CD4-positive, alpha-beta T cell treated with Interleukin-2 at 100 ng/mL for 4 hours (primary cell): ENCODE data around the gene NCBP2L.

Experiments used
- DNase-seq: peaks from one replicate; pipeline ENCODE4 v3.0.0-alpha.2; 2020; ENCODE audit warnings: low spot score

The NCBP2L gene

DNA sequence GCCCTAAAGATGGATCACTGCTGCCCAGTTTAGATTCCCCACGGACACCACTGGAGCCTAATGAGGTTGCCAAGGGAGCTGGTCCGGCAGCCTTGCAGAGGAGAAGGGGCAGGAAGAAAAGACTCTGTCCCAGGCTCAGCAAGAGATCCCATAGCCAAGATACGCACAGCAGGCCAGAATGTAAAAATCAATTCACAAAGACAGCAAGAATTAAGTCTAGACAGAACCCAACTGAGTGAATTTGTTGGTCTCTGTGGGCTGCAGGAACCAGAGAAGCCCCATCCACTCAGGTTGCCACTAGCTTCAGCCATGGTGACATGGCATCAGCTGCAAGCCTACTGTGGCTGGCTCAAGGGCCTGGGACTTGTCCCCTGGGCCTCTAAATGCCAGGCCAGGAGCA lies 24.8 kb upstream of the NCBP2L start:
- no peak for DNase-seq

DNA sequence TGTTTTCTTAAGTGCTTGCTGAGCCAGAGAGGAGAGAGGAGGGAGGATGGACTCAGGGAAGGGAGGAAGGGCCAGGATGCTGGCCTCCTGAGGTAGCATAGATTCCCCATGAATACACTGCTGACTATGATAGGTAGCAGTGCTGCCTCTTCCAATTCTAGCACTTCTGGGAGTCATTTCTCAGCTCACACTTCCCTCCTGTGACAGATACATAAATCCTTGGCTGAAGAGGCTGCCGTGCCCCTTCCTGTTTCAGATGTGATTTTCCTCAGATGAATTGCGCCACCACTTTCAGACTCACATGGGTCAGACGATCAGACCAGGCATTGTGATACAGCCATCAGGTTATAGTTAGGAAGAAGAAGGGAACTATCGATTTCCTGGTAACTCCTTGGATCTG lies 24.3 kb upstream of the NCBP2L start:
- DNase-seq, result no peak

DNA sequence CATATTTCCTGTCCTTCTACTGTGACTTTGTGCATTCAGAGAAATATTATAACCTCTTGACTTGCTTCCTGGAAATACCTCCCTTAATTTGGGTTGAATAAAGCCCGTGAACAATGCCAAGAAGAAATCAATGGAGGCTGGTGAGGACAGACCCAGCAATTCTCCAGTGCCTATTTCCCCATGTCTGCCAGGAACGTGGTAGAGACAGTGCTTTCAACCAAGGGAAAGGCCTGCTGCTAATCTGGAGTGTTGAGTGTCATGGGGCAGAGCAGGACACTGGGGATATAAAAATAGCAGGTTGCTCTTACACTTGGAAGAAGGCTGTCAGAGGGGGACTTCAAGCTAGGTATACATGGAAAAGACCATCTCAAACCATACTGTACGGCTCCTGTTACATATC lies 21.8 kb upstream of the NCBP2L start:
- DNase-seq, result no peak

DNA sequence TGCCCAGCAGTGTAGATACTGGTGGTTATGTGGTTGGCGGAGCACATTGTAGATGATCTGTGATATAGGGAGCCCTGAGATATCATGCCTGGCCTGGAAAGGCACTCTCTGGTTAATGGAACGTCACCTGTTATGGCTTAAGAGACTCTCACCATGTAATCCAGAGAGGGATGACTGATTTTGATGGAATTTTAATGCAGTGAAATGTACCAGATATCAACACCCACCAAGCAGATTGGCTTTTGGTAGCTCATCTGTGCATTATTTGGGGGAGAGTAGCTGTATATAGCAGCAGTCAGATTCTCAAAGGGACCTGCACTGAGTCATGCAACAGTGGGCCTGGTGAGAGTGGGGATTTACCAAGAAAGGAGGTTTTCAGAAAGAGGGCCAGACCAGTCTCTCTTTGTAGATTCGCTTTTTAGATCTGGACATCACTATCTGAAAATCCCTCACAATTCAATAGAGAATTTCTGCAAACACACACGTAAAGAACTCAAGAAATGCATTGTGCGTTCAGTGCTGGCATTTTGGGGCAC lies 19.2 kb upstream of the NCBP2L start:
- no peak for DNase-seq

DNA sequence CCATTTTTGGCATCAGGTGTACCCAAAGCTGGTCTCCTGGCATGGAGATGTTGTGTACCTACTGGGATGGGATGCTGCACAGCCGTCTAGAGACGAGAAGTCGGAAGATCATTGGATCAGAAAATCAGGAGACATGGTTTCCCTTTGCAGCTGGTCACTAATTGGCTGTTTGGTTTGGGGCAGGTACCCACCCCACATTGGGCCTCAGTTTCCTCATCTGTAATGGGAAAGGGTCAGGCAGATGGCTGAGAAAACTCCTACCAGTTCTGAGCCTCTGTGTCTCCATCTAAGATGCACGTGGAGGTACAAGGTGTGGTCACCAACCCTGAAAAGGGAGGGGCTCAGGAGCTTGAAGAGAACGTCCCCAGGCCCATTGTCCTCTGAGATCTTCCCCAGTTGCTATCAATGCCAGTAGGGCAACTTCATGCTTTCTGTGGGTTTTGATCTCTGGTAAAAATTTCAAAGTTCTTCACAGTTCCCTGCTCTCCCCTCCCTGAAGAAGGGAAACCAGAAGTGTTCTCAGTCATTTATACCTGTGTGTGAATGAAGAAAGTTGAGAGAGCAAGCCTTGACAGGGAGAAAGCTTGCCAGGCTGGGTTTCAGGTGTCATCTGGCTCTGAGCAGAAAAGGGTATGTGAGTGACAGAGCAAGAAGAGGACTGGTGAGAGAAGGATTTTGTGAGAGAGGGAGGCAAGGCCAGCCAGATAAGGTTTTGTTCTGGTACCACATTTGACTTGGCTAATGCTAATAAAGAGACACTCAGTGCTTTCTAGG lies 17.0 kb upstream of the NCBP2L start:
- no peak for DNase-seq

DNA sequence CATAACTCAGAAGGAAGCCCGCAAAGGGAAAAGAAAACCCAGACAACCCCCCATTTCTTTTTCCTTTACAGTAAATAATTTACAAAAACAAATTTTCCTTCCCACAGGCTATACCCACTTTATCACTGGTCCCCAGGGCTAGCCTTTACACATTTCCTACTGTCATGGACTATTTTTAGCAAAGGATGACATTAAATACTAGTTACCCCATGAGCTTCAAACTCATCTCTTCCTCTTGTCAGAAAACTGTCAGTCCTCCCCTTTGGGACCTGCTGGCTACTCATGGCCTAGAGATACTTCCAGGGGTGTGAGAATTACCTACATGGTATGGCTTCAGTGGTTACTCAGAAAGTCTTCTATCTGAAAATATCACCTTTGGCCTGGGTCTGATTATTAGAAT lies 13.9 kb upstream of the NCBP2L start:
- no peak for DNase-seq

DNA sequence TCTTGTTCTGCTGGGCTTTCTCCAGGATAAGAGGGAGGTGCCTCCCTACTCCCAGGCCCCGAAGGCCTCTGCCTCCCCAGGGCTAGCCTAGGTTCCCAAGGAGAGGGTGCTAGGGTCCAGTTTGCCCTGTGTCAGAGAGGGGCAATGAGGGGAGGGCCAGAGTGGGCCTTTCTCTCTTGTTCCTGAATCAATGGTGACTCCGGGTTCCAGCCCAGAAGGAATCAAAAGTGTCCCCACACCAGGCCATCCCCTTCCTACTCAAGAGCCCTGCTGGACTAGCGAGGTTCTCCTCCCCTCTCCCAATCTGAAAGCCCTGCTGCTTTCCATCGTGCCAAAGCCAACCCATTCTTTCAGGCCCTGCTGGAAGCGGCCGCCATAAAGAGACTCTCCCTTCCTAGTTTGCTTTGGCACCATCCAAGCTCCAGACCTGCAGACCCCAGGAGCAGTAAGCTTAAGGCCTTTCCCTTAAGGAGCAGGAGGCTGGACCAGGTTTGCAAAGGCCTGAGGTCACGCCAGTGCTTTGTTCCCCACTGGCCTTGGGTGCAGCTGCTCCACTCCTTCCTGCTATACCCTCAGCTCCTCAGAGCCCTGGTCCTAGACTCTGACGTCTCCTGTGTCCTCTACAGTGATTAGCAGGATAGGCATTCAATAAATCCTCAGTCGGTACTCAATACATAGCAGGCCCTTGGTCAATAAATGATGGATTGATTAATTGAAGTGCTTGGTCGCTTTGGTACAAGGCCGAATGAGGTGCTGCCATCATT lies 12.5 kb upstream of the NCBP2L start:
- no peak for DNase-seq

DNA sequence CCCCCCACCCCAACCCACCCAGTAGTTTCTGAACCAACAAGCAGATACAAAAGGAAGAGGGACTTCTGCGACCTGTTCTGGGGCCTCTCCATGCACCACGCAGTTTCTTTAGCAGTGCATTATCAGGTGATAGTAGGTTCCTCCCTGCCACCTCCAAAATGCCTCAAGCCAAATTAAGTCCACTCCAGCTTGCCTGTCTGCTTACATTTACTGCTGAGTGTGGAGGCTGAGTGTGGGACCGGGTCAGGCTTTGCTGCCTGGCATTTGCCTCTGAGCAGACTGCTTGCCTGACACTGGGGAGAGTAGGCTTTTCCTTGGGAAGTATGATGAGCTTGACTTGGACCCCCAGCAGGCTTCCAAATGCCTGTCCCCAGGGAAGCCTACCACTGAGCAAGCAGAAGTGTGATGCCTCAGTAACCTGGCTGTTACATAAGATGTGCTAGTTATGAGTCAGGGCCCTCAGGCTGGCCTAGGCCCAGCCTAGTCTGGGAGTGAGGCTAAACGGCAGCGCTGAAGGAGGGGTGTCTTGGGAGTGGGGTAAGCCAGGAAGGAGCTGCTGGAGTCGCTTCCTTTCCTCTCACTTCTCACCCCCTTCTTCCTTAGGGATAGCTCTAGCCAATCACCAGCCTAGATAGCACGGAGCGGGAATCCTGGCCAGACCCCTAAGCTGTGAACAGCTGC lies 10.9 kb upstream of the NCBP2L start:
- DNase-seq, result no peak

DNA sequence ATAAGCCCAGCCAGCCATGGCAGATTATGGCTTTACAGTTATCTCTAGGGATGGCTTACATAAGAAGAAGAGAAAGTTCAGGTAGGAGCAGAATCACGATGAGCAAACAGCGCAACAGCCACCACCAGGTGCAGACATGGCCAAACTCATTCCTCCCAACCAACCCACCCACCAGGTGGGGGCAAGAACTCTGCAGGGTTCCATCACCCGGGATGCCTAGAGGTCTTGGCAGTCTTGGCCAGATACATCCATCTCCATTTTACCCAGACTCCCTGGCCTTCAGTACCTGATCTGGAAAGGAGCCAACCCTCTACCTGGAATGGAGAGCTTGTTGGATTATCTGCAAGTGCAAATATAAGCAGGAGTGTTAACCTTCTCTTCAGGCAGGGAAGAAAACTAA lies 9.5 kb upstream of the NCBP2L start:
- no peak for DNase-seq

DNA sequence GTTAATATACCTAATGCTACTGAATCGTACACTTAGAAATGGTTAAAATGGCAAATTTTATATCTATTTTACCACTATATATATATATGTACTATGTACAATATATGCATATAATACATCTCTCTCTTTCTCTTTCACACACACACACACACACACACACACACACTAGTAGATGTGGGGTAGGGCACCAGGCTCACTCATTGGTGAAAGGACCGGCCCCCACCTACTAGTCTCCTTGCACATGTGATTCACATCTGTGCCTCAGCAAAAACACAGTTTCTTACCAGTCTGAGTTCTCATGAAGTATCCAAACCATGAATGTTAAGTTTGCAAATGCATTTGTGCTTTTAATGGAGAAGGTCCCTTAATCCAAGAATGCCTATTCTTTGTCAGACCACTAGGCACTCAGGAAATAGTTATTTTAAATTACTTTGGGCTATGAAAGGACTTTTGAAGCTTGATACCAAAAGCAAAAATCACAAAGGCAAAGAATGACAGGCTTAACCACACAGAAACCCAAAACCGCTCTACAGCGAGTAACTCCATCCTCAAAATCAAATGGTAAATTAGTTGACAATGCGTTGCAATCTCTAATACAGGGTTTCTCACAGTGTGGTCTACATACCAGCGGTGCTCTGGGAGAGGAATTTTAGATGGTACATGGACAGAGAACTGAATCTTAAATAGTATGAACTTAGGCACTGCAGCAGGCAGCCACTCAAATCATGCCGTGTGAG lies 7.8 kb upstream of the NCBP2L start:
- peak; percentile 0 for DNase-seq

DNA sequence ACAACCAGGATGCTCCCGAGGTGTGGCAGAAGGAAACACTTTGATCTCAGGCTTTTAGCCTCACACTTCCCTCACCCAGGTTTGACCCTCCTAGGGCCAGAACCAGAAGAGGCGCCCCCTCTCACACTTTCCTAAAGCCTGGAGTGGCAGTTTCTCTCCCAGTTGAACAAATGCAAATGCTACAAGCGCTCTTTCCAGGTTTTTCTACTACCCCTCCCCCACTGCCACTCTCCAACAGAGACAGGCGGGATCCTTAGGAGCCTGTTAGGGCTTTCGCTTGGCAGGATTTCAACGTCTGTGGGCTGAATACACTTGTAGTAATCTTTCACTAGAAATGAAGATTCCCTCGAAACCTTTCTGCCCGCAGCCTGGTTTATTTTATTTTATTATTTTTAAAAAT lies 4.3 kb upstream of the NCBP2L start:
- no peak for DNase-seq

DNA sequence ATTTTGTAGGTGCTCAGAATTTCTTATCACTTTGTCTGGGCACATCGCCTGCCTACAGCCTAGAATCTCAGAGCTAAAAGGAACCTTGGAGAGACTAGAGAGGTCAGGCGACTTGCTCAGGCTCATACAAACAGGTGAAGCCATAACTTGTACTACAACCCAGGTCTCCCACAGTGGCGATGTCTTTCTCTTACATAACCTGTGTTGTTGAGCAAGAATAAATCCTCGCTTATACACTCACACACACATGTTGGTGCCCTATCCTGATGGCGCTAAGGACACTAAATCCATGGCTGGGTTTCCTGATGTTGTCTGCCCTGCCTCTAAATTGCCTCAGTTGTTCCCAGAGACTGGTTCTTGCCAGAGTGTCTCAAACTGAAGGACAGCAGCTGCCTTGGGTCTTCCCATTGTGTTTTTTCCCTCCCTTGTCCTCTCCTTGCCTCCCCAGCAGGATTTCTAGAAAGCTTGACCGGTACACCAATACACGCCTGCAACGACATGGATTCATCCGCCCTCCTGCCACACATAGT lies 3.6 kb upstream of the NCBP2L start:
- DNase-seq, result no peak

DNA sequence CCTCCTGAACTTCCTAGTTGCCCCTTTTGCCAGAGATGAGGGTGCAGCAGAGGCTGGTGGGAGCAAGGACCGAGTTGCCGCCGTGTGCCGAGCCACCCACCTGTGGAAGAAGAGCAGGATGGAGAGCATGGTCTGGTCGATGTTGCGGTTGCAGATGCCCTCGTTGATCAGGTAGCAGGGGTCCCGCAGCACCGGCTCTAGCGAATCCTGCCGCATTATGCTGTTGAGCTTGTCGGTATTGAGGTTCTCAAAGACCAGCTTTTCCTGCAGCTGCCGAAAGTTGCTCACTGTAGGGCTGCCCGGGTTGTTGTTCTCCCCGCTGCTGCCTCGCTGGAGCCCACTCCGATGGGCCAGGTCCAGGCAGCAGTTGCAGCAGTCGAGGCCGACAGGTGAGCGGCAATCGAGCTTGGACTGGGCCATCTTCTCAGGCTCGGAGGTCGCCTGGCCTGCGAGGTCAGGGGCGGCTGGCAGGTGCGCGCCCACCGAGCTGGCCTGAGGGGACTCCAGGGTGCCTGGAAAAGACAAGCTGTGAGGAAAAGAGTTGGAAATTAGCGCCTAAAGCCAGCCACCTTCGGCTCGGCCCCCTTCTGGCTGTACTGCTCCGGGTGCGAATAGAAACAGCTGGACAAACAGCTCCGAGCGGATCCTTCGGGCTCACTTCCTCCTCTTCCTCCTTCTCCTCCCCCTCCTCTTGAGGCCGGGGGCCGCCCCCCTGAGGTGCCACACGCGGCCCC lies 2.4 kb upstream of the NCBP2L start:
- no peak for DNase-seq

DNA sequence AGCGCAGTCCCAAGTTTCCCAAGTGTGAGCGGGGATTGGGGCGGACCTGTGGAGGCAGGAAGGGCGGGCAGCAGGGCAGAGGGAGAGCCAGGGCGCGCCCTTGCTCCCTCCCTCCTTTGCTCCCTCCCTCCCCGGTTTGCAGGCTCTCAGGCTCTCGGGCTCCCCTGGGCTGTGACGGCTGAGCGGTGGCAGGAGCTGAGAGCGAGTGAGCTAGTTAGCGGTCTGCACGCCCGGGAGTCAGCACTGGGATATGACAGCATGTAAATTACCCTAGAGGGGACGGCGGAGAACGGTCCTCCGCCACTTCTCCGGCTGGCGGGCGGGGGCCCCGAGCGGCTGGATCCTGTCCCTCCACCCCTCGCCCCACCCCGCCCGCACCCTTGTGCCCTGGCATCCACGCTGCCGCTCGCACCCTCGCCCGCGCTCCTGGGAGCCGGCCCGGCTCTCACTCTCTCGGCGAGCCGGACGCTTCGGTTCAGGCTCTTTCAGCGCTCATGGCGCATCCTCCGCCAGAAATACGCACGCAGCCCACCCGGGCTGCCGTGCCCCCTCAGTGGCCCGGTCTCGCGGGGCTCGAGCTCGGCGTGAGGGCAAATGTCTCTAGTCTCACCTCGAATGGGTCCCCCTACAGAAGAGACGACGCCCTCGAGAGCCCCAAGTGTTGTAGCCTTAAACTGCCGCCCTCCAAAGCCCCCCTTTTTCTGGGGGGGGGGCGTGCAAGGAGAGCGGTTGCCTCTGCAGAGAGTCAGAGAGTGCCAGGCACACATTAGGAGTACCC lies 1.6 kb upstream of the NCBP2L start, which contains the start of gene TSC22D3:
TSC22D3 (minus strand) TSS at position 54 of the 778 bp plus-strand sequence. CDS start 368 bp downstream, outside the sequence.
- DNase-seq, result peak; percentile 55

DNA sequence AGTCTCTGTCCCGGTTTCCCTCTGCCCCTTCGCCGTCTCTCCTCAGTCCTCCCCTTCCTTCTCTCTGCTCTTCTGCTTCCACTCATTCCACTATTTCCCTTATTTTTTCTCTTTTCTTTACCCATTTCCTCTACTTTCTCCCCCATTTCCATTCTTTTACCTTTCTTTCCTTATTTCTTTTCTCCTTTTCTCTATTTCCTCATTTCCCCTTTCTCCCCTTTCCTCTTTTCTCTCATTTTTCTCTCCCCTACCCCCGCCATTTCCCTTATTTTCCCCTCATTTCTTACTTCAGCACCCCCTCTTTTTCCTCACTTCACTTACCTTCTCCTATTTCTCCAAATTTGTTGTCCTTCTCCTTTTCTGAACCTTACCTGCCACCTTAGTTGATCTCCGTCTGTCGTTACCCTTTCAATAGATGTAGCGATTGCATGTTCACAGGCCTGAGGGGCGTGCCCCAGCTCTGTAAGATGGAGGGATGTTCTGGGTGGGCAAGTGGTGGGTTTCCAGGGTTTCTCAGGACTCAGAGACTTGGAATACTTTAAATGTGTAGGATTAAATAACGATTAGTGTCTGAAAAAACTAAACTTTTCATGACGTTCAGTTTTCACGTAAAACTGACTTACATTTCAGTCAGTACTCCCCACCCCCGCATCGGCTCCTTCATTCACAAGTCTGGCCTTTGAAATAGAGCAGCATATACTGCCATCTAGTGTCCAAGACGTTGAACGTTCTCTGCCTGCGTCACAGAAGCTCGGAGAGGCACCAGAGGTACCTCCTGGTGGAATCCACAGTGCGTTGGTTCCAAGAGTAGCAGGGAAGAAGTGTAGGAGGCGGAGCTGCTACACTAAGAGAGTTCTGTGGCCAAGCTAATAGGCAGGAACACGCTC lies 641 bp upstream of the NCBP2L start:
- peak; percentile 85 for DNase-seq

DNA sequence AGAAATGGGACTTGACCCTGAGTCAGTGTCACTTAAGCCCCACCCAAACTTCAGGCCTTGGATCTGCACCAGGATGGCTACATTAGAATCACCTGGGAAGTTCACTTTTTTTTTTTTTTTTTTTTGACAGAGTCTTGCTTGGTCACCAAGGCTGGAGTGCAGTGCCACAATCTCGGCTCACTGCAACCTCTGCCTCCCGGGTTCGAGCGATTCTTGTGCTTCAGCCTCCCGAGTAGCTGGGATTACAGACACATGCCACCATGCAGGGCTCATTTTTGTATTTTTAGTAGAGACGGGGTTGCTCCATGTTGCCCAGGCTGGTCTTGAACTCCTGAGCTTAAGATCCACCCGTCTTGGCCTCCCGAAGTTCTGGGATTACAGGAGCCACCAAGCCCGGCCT lies 3.0 kb downstream of the NCBP2L start:
- no peak for DNase-seq

DNA sequence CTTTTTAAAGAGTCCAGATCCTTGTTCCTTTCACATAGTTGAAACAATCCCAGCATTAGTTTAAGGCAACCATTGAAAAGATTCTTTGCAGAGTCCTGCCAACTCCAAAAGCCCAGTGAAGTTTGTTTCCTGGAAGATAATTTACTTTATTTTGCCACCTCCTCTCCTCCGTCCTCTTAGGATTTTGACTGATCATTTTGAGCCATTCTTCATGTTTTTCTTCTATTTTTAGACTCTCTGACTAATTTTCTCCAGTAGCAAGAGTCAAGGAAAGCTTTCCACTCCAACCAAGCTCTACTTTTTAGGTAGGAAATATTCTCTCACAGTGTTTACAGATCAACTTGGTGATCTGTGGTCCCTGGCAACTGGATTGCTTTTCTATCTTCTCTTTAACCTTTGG lies 10.3 kb downstream of the NCBP2L start:
- DNase-seq, result no peak

DNA sequence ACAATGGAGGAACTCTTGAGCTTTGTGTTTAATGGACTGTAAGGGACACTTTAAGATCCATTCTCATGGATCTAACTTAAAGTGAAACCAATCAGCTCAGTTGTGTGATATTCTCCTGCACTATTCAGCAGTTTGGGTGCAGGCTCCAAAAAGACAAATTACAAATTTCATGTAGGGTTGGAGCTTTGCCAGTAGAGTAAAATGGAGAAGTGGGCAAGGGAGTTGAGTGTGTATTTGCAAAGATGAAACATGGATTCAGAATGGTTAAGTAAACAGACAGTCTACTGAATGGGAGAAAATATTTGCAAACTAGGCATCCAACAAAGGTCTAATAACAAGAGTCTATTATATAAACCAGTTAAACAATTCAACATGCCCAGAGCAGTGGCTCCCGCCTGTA lies 26.9 kb downstream of the NCBP2L start:
- DNase-seq, result no peak

DNA sequence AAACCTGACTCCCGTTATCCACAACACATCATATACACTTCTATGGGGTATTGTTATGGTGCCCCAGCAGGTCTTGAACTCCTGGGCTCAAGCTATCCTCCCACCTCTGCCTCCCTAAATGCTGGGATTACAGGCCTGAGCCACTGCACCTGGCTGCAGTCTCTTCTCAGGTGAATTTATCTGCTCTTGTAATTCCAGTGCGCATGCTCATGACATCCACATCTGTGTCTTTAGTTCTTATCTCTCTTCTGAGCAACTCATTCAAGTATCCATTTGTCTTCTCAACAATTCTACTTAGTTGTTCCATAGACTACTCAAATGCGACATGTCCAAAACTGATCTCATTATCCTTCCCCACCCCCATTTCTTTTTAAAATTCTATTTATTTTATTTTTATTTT lies 27.6 kb downstream of the NCBP2L start:
- DNase-seq, result no peak
